HepG2 (cell line): ENCODE measurements around the gene TBC1D10B. TPM values are rescaled to one million over a fixed set of nuclear protein-coding genes. Genes with fewer than 3 reads are reported as not detected.

Experiments used
- BRCA1 ChIP-seq: sonication (generic); formaldehyde crosslinking; IDR thresholded peaks from 2 replicates; pipeline ENCODE4 v1.4.0; 2020; ENCODE audit warnings: missing genetic modification reagents
- CSRNP2 ChIP-seq: sonication (generic); formaldehyde crosslinking; conservative IDR thresholded peaks from 2 replicates; pipeline ENCODE4 v1.8.0; 2022; ENCODE audit warnings: low read depth, missing genetic modification reagents
- ELF3 ChIP-seq: IDR thresholded peaks from 2 replicates; pipeline ENCODE4 v1.6.1; 2016; ENCODE audit warnings: missing genetic modification reagents, missing compliant biosample characterization
- KIAA2018 ChIP-seq: sonication (generic); formaldehyde crosslinking; IDR thresholded peaks from 2 replicates; pipeline ENCODE4 v1.5.0; 2020; ENCODE audit warnings: mild to moderate bottlenecking, missing genetic modification reagents, borderline replicate concordance
- MTA3 ChIP-seq: sonication (generic); formaldehyde crosslinking; IDR thresholded peaks from 2 replicates; pipeline ENCODE4 v1.4.0; 2020; ENCODE audit warnings: missing genetic modification reagents
- NFYB ChIP-seq: sonication (generic); formaldehyde crosslinking; IDR thresholded peaks from 2 replicates; pipeline ENCODE4 v1.4.0; 2020; ENCODE audit warnings: missing genetic modification reagents
- RNF219 ChIP-seq: sonication (generic); formaldehyde crosslinking; IDR thresholded peaks from 2 replicates; pipeline ENCODE4 v1.5.0; 2020; ENCODE audit warnings: mild to moderate bottlenecking, missing genetic modification reagents
- ZBTB49 ChIP-seq: sonication (generic); formaldehyde crosslinking; IDR thresholded peaks from 2 replicates; pipeline ENCODE4 v1.4.0; 2020; ENCODE audit warnings: missing genetic modification reagents, borderline replicate concordance
- ZNF280D ChIP-seq: sonication (generic); formaldehyde crosslinking; IDR thresholded peaks from 2 replicates; pipeline ENCODE4 v1.5.1; 2020; ENCODE audit warnings: mild to moderate bottlenecking, missing genetic modification reagents
- polyA plus RNA-seq, 8 experiments: library from polyadenylated mRNA; depleted of rRNA in 3 of 8; stranded (reverse) in 7 of 8; unstranded in 1 of 8; fragments of >200 nt; fragmentation: Illumina TruSeq in 4 of 8; extraction: Trizol in 4 of 8; gene quantifications; 2 replicates each; pipeline versions ENCODE4 v1.2.1 to v1.2.3, GENCODE V29; 2011 to 2016; ENCODE audit warnings: low read depth in 4 of 8, missing spikeins in 1 of 8, mixed read lengths in 1 of 8; ENCODE audit not compliant: insufficient read depth in 1 of 8
- total RNA-seq, 5 experiments: library from RNA; depleted of rRNA; stranded (reverse); fragments of >200 nt; fragmentation: Illumina TruSeq; extraction: Trizol; gene quantifications; 2 replicates each; pipeline ENCODE4 v1.2.3, GENCODE V29; 2016; ENCODE audit warnings: low read depth in 1 of 5

TBC1D10B gene
- total and polyA plus RNA-seq, 2 of the 13 experiments (the other 11 are each of a cell fraction or from before 2014, with no cell fraction given) = 15.7 to 24.8 TPM

- TF ChIP-seq CSRNP2 (CRISPR knock-in tag) (no peak), ZNF280D (CRISPR knock-in tag) (no peak; the same call in none of the 2 replicates), NFYB (CRISPR knock-in tag) (peak; percentile 47), RNF219 (CRISPR knock-in tag) (0 out of 2 replicates have a peak, but pooled peaks have one; percentile 46), KIAA2018 (CRISPR knock-in tag) (0 out of 2 replicates have a peak, but pooled peaks have one; percentile 11), ELF3 (CRISPR knock-in tag) (peak; percentile 90), ZBTB49 (CRISPR knock-in tag) (no peak), BRCA1 (CRISPR knock-in tag) (peak; percentile 39; the same call in 1 of the 2 replicates), MTA3 (CRISPR knock-in tag) (no peak)
Measured at GRCh38 chr16:30355144-30355953, 14.9 kb downstream of the TBC1D10B start, which contains the start of gene CD2BP2 (continued).
